T-helper 22 cell (primary cell): Measurements from ENCODE around the gene ZNF608.

ENCODE experiments used
- DNase-seq: peaks from one replicate; pipeline ENCODE4 v3.0.0-alpha.2; 2020; ENCODE audit warnings: low read depth

Gene ZNF608

GRCh38 chr5:124736805-124737188 lies 9.6 kb downstream of the ZNF608 start:
- no peak for DNase-seq

DNA sequence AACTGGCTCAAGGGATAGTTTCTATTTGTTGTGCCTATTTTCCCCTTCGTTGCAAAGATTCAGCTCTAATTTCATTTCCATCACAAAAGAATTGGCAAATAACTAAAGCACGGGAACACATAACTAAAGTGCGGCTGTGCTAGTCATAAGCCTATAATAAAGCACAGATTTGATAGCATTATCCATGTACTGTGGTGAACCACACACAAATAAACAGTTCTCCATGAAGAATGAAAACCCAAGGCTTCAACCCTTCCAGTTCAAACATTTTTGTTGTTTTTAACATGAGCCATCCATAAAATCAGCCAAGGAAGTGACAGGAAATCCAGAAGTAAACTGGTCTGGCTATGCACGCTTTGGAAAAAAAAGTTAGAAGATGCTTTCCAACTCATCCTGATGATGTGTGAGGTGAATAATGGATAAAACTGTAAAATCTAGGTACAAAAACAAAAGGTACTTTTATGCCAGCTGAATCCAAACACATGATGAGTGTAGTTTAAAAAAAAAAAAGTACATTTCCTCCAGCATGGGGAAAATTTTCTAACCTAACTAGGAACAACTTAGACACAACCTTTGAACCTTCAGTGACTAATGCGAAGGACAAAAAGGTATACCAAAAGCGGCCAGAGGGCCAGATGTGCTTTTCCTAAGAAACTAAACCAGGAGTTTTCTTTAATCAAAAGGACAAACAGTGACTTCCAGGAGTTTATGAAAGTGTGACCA lies 10.2 kb downstream of the ZNF608 start:
- DNase-seq: no peak

- DNase-seq: no peak
These were observed 11.1 kb downstream of the ZNF608 start for GRCh38 chr5:124735169-124735858.

GRCh38 chr5:124734574-124735168 lies 11.8 kb downstream of the ZNF608 start:
- no peak for DNase-seq

- no peak for DNase-seq
These were observed 13.1 kb downstream of the ZNF608 start for GRCh38 chr5:124733329-124733650.

DNA sequence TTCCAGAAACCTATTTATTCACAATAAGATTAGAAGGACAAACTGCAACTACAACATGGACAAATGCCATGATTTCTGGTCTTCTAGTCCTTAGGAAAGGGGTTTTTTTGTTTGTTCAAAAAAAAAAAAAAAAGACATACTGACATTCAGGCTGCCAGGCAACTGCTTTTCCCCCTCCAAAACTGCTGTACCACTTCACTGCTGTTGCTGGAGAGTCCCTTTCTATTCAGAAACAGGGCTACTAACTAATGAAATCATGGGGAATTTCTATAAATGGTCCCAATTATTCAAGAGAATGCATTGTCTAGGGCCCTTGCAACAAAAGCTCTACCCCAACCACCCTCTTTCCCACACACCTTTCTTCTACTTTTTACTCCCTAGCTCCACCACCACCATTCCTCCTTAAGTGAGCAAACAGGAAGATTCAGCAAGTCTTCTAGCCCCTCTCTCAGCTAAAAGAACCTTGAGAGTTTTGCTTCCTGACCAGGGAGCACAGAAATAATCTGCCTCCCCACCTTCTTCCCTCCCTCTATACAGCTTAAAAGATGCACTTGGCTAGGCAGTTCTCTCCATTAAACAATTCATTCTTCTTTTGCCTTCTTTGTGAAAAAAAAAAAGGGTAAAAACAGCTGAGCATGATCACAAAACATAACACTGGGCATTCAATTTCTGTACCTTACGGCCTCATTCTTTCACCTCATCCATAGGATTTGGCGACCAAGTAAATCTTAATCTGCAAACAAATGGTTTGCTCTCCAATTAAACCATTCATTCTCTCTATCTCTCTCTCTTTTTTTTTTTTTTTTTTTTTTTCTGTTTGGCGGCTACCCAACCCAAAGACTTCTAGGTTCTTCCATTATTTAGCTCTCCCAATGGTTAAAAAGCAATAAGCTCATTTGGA lies 13.8 kb downstream of the ZNF608 start:
- no peak for DNase-seq

DNA sequence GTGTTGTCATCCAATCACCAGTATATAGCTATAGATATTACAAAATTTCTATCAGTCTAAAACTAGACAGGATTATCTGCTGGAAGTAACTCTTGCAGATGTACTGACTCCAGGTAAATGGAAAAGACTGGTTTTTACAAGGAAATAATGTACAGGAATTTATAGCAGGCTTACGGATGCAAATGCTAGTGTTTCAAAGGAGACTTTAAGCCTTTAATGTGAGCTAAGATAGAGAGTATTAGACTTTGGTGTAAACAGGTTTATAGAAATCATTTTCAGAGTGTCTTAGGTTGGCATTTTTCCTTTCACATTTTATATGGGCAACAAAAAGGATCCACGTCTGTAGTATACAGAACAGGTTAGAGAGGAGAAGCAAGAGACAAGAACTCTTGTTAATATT lies 16.1 kb downstream of the ZNF608 start:
- no peak for DNase-seq

DNA sequence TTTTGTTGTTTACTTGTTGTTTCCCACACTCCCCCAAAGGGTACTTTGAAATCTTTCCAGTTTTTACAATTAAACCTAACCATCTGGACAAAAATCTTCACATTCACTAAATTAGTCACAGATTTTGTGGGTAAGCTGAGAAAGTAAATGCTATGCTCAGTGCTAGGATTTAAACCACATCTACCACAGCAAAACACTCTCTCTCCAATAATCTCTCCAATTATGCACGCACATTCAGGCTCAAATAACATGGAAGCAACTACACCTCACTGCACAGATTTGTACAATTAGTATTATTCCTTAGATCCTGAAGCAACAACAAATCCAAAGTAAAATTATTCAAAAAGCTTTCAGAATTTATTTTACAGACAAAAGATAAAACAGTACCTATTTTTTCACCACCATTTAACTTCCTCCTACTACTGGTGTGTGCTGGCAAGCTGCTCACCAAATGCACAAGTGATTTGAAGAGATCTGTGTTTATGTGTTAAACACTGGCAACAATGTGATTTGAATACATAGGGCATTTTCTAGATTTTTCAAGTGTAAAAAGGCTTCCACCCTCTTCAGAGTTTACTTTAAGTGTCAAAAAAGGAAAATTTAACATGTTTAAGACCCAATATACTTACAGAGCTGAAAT lies 16.6 kb downstream of the ZNF608 start:
- no peak for DNase-seq

- DNase-seq: no peak
These were observed 17.5 kb downstream of the ZNF608 start for GRCh38 chr5:124728968-124729332.

- no peak for DNase-seq
These were observed 18.0 kb downstream of the ZNF608 start for GRCh38 chr5:124728331-124728967.

- DNase-seq: no peak
These were observed 19.6 kb downstream of the ZNF608 start for GRCh38 chr5:124726631-124727362.

DNA sequence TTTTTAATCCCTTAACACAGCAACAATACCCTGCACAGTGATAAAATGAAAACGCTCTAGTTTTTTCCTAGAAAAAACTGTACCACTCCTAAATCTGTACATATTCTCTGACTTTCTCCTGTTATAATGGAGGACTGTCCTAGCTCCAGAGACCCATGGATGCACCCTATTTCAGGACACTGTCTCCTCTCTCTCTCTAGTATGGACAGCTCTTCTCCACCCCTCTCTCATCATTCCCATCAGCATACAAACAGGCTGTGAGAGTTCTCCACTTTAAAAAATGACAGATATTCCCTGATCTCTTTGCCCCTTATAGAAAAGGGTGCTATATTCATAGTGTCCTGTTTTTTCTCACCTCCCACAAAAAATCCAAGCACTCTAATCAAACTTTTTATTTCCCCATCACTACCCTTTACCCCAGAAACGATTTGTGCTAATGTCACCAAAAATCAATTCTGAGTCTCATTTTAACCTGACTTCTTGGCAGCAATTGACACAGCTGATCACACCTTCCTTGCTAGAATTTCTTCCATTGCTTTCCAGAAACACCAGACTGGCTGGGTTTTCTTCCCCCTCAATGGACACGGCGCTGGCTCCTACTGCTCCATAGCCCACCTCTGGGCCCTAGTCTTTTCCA lies 20.7 kb downstream of the ZNF608 start:
- no peak for DNase-seq

- no peak for DNase-seq
These were observed 21.4 kb downstream of the ZNF608 start for GRCh38 chr5:124725040-124725434.

- no peak for DNase-seq
These were observed 21.9 kb downstream of the ZNF608 start for GRCh38 chr5:124724357-124725039.

- no peak for DNase-seq
These were observed 25.2 kb downstream of the ZNF608 start for GRCh38 chr5:124721229-124721735.

DNA sequence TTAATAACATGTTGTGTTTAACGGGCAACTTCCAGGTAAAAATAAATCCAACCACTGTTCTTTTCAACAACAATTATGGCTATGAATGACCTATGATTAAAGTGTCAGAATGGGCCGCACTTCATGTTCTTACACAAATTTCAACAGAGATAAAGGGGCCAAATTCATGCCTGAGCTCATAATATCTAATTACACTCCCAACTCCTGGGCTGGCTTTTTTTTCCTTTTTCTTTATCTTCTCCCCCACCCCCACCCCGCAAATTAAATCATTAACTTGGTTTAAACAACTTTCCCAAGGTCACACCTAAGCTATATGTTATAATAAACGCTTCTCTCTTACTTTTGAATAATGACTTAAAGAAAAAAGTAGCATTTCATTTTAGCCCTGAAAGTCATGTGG lies 25.8 kb downstream of the ZNF608 start:
- no peak for DNase-seq

DNA sequence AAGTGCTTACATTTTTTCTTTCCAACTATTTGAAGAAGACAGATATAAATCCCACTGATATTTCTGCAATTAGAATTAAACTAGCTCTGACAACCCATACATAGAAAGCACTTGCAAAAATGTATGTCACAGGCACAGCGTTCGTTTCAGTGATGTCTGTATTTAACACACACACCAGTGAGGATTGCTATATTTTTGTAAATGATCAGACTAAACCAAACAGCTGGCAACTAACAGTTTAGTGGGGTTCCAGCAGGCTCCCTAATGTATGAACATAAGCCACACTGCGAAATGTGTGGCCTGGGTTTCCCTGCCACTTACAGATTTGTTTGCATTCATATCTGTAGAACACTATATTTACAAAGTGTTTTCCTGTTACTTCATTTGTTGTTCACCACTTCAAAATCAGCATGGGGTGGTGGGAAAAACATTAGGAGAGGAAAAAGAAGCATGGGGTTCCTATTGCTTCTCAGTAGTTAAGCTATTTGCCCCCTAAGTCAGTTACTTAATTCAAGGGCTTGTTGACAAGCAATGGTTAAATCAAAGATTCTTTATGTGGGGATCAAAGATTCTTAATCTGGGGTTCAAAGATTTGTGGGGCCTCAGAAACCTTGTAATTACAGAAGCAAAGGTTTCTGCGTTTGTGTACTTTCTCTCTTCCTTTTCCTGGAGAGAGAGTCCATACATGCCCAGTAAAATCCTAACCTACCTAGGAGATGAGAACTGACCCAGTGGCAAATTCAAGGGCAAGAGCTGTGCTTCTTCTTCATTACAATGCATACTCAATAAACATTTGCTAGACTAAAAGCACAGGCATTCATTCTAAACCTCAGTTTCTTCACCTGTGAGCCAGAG lies 27.1 kb downstream of the ZNF608 start:
- no peak for DNase-seq

- DNase-seq: no peak
These were observed 28.1 kb downstream of the ZNF608 start for GRCh38 chr5:124718380-124718789.

- DNase-seq: no peak
These were observed 30.3 kb downstream of the ZNF608 start for GRCh38 chr5:124716169-124716568.
